Measurements from ENCODE around the gene OST4. TPM values are rescaled to one million over a fixed set of nuclear protein-coding genes. Genes with fewer than 3 reads are reported as not detected.

Gene OST4
- total RNA-seq, 1 experiment from 2014 or later, result 166 TPM

GRCh38 chr2:27102329-27102728 lies 30.9 kb upstream of the OST4 start:
- no TSS peak for BruUV-seq (replicated peaks)
- Histone ChIP-seq H3K4me1 (replicated peaks; ENCODE audit: insufficient read depth) (no peaks in the 10 kb centered on the region), H3K27ac (no peak overlapping the region), H3K27me3 (ENCODE audit: insufficient read depth, low read depth) (no peaks in the 10 kb centered on the region), H2AFZ (no peak overlapping the region), H3K36me3 (ENCODE audit: low read depth) (no peaks in the 10 kb centered on the region), H3K4me2 (no peak overlapping the region), H3K79me2 (ENCODE audit: low read depth) (no peaks in the 10 kb centered on the region), H3K9me2 (ENCODE audit: insufficient read depth) (no peaks in the 10 kb centered on the region), H3F3A (ENCODE audit: insufficient read depth, low read depth) (no peaks in the 10 kb centered on the region), H3K4me3 (no peak overlapping the region), H4K20me1 (ENCODE audit: insufficient read depth) (no peaks in the 10 kb centered on the region), H3K9me3 (ENCODE audit: insufficient read depth, low read depth) (no peaks in the 10 kb centered on the region)
- intact Hi-C loops (cut with micrococcal nuclease; ENCODE audit: unreplicated experiment), result no loop called here
- POLR2A ChIA-PET (ENCODE audit: unreplicated experiment), result interaction anchor here (0.5 kb wide), 1 partner anchor 1623 kb away, joined by 7 read pairs; no protein-coding TSS in a partner anchor
- TF ChIP-seq EZH2 (IDR thresholded peaks at IDR 0.05; ENCODE audit: low read depth) (no peak), CTCF (conservative IDR thresholded peaks at IDR 0.05) (no peak)
- no peak for DNase-seq
- CTCF ChIA-PET, result interaction anchor here (1.6 kb wide), 1 partner anchor 89 kb away, joined by 6 read pairs; no protein-coding TSS in a partner anchor

GRCh38 chr2:27100036-27100435 lies 28.6 kb upstream of the OST4 start:
- ChIA-PET POLR2A (ENCODE audit: unreplicated experiment) (no interaction called here), CTCF (interaction anchor here (0.7 kb wide), 1 partner anchor 180 kb away, joined by 3 read pairs; no protein-coding TSS in a partner anchor)
- Histone ChIP-seq H3K27ac (no peak overlapping the region), H3K36me3 (ENCODE audit: low read depth) (no peaks in the 10 kb centered on the region), H3F3A (ENCODE audit: insufficient read depth, low read depth) (no peaks in the 10 kb centered on the region), H3K9me3 (ENCODE audit: insufficient read depth, low read depth) (no peaks in the 10 kb centered on the region), H4K20me1 (ENCODE audit: insufficient read depth) (no peaks in the 10 kb centered on the region), H3K27me3 (ENCODE audit: insufficient read depth, low read depth) (no peaks in the 10 kb centered on the region), H3K9me2 (ENCODE audit: insufficient read depth) (no peaks in the 10 kb centered on the region), H3K4me2 (no peak overlapping the region), H3K4me3 (no peak overlapping the region), H2AFZ (no peak overlapping the region), H3K4me1 (replicated peaks; ENCODE audit: insufficient read depth) (no peaks in the 10 kb centered on the region), H3K79me2 (ENCODE audit: low read depth) (no peaks in the 10 kb centered on the region)
- no TSS peak for BruUV-seq (replicated peaks)
- DNase-seq, result no peak
- TF ChIP-seq CTCF (conservative IDR thresholded peaks at IDR 0.05) (no peak), EZH2 (IDR thresholded peaks at IDR 0.05; ENCODE audit: low read depth) (no peak)
- intact Hi-C loops (cut with micrococcal nuclease; ENCODE audit: unreplicated experiment), result no loop called here

- H3K9me3 ChIP-seq (ENCODE audit: insufficient read depth, low read depth), result no peaks in the 10 kb centered on the region
- ChIA-PET CTCF (interaction anchor here (0.7 kb wide), 1 partner anchor 181 kb away, joined by 3 read pairs; no protein-coding TSS in a partner anchor), POLR2A (ENCODE audit: unreplicated experiment) (interaction anchor here (0.6 kb wide), 1 partner anchor 110 kb away, joined by 4 read pairs; no protein-coding TSS in a partner anchor)
- no TSS peak for BruUV-seq (replicated peaks)
- no peaks in the 10 kb centered on the region for H3K36me3 ChIP-seq (ENCODE audit: low read depth)
- no peak for DNase-seq
- H3K4me2 ChIP-seq, result no peak overlapping the region
- no peaks in the 10 kb centered on the region for H3F3A ChIP-seq (ENCODE audit: insufficient read depth, low read depth)
- no peaks in the 10 kb centered on the region for H3K79me2 ChIP-seq (ENCODE audit: low read depth)
- no peak overlapping the region for H2AFZ ChIP-seq
- no peaks in the 10 kb centered on the region for H3K27me3 ChIP-seq (ENCODE audit: insufficient read depth, low read depth)
- no peaks in the 10 kb centered on the region for H3K9me2 ChIP-seq (ENCODE audit: insufficient read depth)
- TF ChIP-seq EZH2 (IDR thresholded peaks at IDR 0.05; ENCODE audit: low read depth) (no peak), CTCF (conservative IDR thresholded peaks at IDR 0.05) (no peak)
- intact Hi-C loops (cut with micrococcal nuclease; ENCODE audit: unreplicated experiment), result loop anchor here (5.0 kb wide), 1 partner anchor 273 kb away; the partner anchor contains the start of genes EIF2B4 and SNX17
- H3K27ac ChIP-seq, result no peak overlapping the region
- H4K20me1 ChIP-seq (ENCODE audit: insufficient read depth), result no peaks in the 10 kb centered on the region
- H3K4me1 ChIP-seq (replicated peaks; ENCODE audit: insufficient read depth), result no peaks in the 10 kb centered on the region
- H3K4me3 ChIP-seq, result no peak overlapping the region
Observed at GRCh38 chr2:27099334-27099955, 28.0 kb upstream of the OST4 start.

Data from PC-9 (cell line).